Heart left ventricle (tissue), 13 donors: ENCODE results near the gene KRTAP1-4.

Experiments
- CTCF ChIP-seq, 12 donors: fragments of 200-600 bp; sonication (generic) in 4 of 12; IDR thresholded peaks; one replicate each; pipeline versions ENCODE4 v1.5.0 to v1.8.0; 2018 to 2022; ENCODE audit warnings: antibody characterized with exemption in 12 of 12, mild to moderate bottlenecking in 5 of 12
- POLR2A ChIP-seq, 2 donors: fragments of 450-650 bp; IDR thresholded peaks; one replicate each; pipeline ENCODE4 v1.6.1; 2017; ENCODE audit warnings: antibody characterized with exemption in 2 of 2, mild to moderate bottlenecking in 2 of 2, moderate library complexity in 2 of 2
- donor health status: ischemic (EF 13 %, LVEDD 7.1; RV severe dilation, severe dysfunction).
- donor health status: DM: no; HTN: yes; CAD: no.
- donor health status: DM: no; HTN: no; CAD: no.
- donor health status: ischemic (EF 25% LVEDD 6.9; RV normal size, moderate dysfunction).
- donor health status: ischemic (EF 25% LVEDD 5.7; RV mildly dilated, moderate dysfunction).
- donor health status: ischemic (EF 35%, LVEDD 5.7; RV mildly dilated, moderate dysfunction).
- donor health status: nonischemic (EF 11% LVEDD 7.7; RV severe dilation, severe dysfunction).
- donor health status: DM: yes; HTN: yes; CAD: no.
- donor health status: PGD.
- donor health status: ischemic (EF 29% LVEDD 5.4; RV normal size, mild dysfunction).
- donor health status: nonischemic (EF 23%, LVEDD 6.1; RV moderate dilation, normal function).

DNA sequence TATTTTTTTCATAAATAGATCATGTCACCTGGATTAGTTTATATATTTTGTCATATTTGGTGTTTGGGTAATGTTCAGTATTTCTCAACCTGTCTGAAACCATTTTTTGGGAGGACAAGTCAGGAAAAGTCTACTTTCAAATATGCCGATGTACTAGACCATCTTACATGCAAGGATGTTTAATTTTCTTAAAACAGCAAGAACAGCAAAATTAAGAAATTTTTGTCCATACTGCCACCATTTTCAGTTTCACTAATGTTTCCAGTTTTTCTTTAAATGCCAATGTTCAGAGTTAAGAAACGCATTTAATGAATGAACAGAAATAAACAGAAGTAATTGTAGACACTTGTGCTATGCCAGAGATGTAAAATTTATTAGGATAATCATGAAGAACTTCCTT is 36.9 kb downstream of the KRTAP1-4 start:
- TF ChIP-seq POLR2A (IDR thresholded peaks at IDR 0.05), result no peak
- no peak for TF ChIP-seq CTCF (IDR thresholded peaks at IDR 0.05)
